ENCODE results near the gene TRIM61.

GRCh38 chr4:164955107-164955805 lies 22.2 kb downstream of the TRIM61 start:
- no peak for TF ChIP-seq CTCF (IDR thresholded peaks at IDR 0.05 in 2 of 3, conservative IDR thresholded peaks at IDR 0.05 in 1 of 3; ENCODE audit: insufficient read depth in 2 of 3, low read depth in 1 of 3, low read length in 3 of 3)
- no peak for TF ChIP-seq NR3C1 (CRISPR knock-in tag; IDR thresholded peaks at IDR 0.05)
- TF ChIP-seq REST (IDR thresholded peaks at IDR 0.05; ENCODE audit: borderline replicate concordance): no peak
- no peak for TF ChIP-seq REST (CRISPR knock-in tag; IDR thresholded peaks at IDR 0.05; ENCODE audit: low read depth)
- TF ChIP-seq YY1 (IDR thresholded peaks at IDR 0.05; ENCODE audit: borderline replicate concordance in 1 of 3, control insufficient read depth in 1 of 3, extremely low read depth in 1 of 3, insufficient read depth in 3 of 3, insufficient read length in 1 of 3, insufficient replicate concordance in 2 of 3, low read depth in 1 of 3, low read length in 2 of 3): no peak
- TF ChIP-seq FOXM1 (IDR thresholded peaks at IDR 0.05; ENCODE audit: low read depth): no peak
- no peak for TF ChIP-seq FOXM1 (CRISPR knock-in tag; IDR thresholded peaks at IDR 0.05; ENCODE audit: low read depth)
- TF ChIP-seq MTF1 (CRISPR knock-in tag; IDR thresholded peaks at IDR 0.05; ENCODE audit: borderline replicate concordance): no peak
- no peak for TF ChIP-seq ELF4 (CRISPR knock-in tag; IDR thresholded peaks at IDR 0.05)
- no peak for TF ChIP-seq ZNF780A (CRISPR knock-in tag; IDR thresholded peaks at IDR 0.05)
- no peak for TF ChIP-seq YBX1 (IDR thresholded peaks at IDR 0.05)
- TF ChIP-seq ZBTB2 (IDR thresholded peaks at IDR 0.05): no peak

Data from K562 (cell line).